Measurements from ENCODE around the gene TM4SF1. TPM values are rescaled to one million over a fixed set of nuclear protein-coding genes. Genes with fewer than 3 reads are reported as not detected.
"Not testable (repeated sequence)": the region's sequence is repeated elsewhere in the genome, so short reads cannot be mapped to it uniquely, and the experiment has no call there.

The TM4SF1 gene
- total RNA-seq, 1 donor from 2014 or later: 0.26 TPM

DNA sequence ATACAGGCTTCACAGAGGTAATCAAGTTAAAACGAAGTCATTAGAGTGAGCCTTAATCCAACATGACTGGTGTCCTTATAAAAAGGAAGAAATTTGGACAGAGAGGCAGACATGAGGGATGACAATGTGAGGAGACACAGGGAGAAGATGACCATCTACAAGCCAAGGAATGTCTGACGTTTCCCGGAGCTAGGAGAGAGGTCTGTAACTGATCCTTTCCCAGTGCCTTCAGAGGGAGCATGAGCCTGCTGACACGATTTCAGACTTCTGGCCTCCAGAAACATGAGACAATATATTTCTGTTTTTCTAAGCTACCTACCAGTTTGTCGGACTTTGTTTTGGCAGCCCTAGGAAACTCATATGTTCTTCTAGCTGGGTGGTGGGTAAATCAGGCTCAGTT is 15.1 kb downstream of the TM4SF1 start:
- H3K27ac Mint-ChIP-seq: no peak overlapping the region

GRCh38 chr3:149356630-149357029 is 20.8 kb downstream of the TM4SF1 start:
- Mint-ChIP-seq H3K4me3 (no peak overlapping the region), H3K36me3 (ENCODE audit: low read depth) (no peaks in the 10 kb centered on the region), H3K4me1 (no peaks in the 10 kb centered on the region), H3K9me3 (no peaks in the 10 kb centered on the region), H3K27ac (no peak overlapping the region), H3K27me3 (peaks cover 21% of the 10 kb centered on the region)
- intact Hi-C loops (cut with micrococcal nuclease): no loop called here
- no peak for DNase-seq

More for the DNA sequence above, 15.1 kb downstream of the TM4SF1 start:
- no peaks in the 10 kb centered on the region for H3K36me3 Mint-ChIP-seq (ENCODE audit: low read depth)
- intact Hi-C loops (cut with micrococcal nuclease): no loop called here
- H3K4me3 Mint-ChIP-seq: no peak overlapping the region
- H3K27me3 Mint-ChIP-seq: peaks cover 18% of the 10 kb centered on the region
- no peaks in the 10 kb centered on the region for H3K9me3 Mint-ChIP-seq
- H3K4me1 Mint-ChIP-seq: peaks cover 5% of the 10 kb centered on the region
- DNase-seq: no peak

DNA sequence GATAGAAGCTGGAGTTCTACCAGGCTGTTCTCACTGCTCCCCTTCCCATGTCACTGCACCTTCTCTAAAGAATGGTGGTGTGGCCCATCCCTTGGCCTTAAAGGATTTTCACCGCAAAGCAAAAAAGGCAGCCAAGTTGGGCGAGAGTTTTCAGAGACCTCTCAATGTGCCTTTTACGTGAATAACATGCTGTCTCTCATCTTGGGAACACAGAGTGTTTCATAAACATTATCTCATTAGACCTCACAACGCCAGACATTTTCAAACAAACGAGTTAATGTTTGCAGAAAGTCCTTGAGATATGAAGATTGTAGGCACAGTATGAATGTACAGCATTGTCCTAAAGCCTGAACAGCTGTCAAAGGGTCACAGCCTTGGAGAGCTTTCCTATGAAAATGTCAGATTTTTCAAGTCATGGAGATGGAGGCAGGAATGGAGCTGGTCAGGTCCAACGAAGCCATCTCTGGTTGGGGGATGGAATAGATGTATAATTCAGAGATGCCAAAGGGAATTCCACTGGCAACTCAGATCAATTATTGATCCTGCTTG is 21.3 kb downstream of the TM4SF1 start:
- no peak for DNase-seq
- Mint-ChIP-seq H3K4me3 (no peak overlapping the region), H3K27me3 (peaks cover 22% of the 10 kb centered on the region), H3K4me1 (no peaks in the 10 kb centered on the region), H3K27ac (no peak overlapping the region), H3K36me3 (ENCODE audit: low read depth) (no peaks in the 10 kb centered on the region), H3K9me3 (no peaks in the 10 kb centered on the region)
- intact Hi-C loops (cut with micrococcal nuclease): no loop called here

DNA sequence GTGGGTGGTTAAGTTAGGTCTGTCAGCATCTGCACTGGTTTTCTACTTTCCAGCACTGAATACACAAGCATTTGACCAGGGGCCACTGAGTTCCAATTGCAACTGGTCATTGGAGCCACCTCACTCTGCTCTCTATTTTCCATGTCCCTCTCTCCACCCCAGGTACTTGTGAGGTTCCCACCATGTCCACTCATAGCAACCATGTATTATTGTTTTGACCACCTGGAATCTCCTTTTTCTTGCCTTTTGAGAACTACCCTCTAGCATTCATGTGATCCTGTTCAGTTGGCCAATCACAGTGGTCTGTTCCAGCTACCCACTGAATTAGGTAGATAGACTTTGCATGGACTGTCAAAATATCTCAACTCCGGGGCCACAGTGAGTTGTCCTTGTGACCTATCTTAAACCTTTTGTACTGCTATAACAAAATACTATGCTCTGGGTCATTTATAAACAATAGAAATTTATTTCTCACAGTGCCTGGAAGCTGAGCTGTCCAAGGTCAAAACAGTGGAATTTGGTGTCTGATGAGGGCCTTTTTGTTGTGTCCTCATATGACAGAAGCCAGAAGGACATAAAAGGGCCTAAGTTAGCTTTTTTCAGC is 23.8 kb downstream of the TM4SF1 start:
- H3K27me3 Mint-ChIP-seq: peaks cover 28% of the 10 kb centered on the region
- H3K9me3 Mint-ChIP-seq: no peaks in the 10 kb centered on the region
- intact Hi-C loops (cut with micrococcal nuclease): loop anchor here (2.0 to 5.0 kb wide), 2 partner anchors 127 to 231 kb away; no protein-coding TSS in a partner anchor
- no peak for DNase-seq
- H3K36me3 Mint-ChIP-seq (ENCODE audit: low read depth): no peaks in the 10 kb centered on the region
- H3K4me3 Mint-ChIP-seq: no peak overlapping the region
- H3K27ac Mint-ChIP-seq: no peak overlapping the region
- H3K4me1 Mint-ChIP-seq: no peaks in the 10 kb centered on the region

- intact Hi-C loops (cut with micrococcal nuclease): loop anchor here (2.0 to 5.0 kb wide), 2 partner anchors 128 to 230 kb away; no protein-coding TSS in a partner anchor
- Mint-ChIP-seq H3K9me3 (no peaks in the 10 kb centered on the region), H3K27me3 (peaks cover 28% of the 10 kb centered on the region)
These were observed 24.9 kb downstream of the TM4SF1 start for GRCh38 chr3:149352556-149352955.

GRCh38 chr3:149343951-149344350 is 33.5 kb downstream of the TM4SF1 start:
- no peak for DNase-seq
- H3K27ac Mint-ChIP-seq: no peak overlapping the region
- peaks cover 25% of the 10 kb centered on the region for H3K27me3 Mint-ChIP-seq
- no peaks in the 10 kb centered on the region for H3K9me3 Mint-ChIP-seq
- intact Hi-C loops (cut with micrococcal nuclease): no loop called here
- no peaks in the 10 kb centered on the region for H3K36me3 Mint-ChIP-seq (ENCODE audit: low read depth)
- no peak overlapping the region for H3K4me3 Mint-ChIP-seq
- peaks cover 3% of the 10 kb centered on the region for H3K4me1 Mint-ChIP-seq

More at GRCh38 chr3:149352556-149352955, 24.9 kb downstream of the TM4SF1 start:
- H3K4me3 Mint-ChIP-seq: no peak overlapping the region
- DNase-seq: peak; percentile 73
- H3K36me3 Mint-ChIP-seq (ENCODE audit: low read depth): no peaks in the 10 kb centered on the region
- no peaks in the 10 kb centered on the region for H3K4me1 Mint-ChIP-seq
- H3K27ac Mint-ChIP-seq: no peak overlapping the region

DNA sequence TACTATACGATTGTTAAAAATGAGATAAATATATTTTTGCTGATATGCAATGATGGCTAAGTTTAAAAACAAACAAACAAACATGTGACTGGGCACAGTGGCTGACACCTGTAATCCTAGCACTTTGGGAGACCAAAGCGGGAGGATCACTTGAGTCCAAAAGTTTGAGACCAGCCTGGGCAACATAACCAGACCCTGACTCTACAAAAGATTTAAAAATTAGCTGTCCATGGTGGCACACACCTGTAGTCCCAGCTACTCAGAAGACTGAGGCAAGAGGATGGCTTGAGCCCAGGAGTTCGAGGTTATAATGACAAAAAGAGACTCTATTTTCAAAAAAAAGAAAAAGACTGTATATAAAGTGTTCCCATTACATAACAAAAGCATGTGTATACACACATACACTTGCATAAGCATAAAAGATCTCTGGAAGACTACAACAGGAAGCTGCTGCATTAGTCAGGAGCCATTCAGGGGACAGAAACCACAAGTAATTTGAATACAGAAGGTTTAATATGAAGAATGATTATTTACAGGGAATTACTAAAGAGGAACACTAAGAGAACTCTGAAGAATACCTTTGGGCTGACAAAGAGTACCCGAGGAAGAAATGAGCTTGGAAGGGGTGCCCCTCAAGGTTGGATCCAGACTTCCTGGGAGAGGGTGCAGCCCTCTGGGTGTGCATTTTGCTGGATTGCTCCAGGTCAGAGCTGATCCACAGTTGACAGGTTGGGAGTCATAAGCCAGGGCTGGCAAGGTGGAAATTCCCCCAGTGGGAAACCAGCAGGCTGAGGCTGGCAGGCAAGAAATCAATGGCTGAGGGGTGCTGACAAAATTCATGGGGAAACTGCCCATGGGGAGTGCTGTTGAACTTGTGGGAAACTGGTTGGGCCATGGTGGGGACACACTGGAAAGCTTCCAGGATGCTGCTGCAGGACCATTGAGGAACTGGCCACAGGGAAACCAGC is 34.8 kb downstream of the TM4SF1 start:
- Mint-ChIP-seq H3K36me3 (ENCODE audit: low read depth) (no peaks in the 10 kb centered on the region), H3K4me3 (no peak overlapping the region), H3K27me3 (peaks cover 21% of the 10 kb centered on the region), H3K4me1 (peaks cover 3% of the 10 kb centered on the region), H3K27ac (no peak overlapping the region), H3K9me3 (no peaks in the 10 kb centered on the region)
- DNase-seq: no peak
- intact Hi-C loops (cut with micrococcal nuclease): no loop called here

DNA sequence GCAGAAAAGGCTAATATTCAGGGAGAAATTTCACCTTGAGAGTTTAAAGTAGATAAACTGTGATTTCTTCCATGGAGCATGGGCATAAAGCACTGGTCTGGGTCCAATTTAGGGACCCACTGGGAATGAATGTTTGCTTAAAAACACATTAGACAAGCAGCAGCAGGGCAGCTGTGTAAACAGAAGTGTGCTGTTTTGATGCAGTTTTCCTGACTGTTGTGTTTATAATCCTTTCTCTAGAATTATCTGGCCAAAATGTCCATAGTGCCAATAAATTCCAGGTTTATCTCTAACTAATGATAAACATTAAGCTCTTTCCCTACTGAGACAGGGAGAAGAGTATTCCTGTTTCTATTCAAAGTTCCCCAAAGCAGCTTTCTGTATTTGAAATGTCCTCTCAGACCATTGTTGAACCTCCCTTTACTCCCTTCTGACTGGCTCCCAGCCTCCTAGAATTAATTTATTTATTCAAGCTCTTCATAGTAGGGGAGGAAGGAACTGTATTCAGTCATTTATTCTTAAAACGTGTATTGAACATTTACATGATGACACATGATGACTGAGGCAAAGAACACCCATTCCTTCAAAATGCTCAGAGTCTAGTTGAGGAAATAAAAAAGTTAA is 37.0 kb downstream of the TM4SF1 start:
- H3K27ac Mint-ChIP-seq: no peak overlapping the region
- peaks cover 15% of the 10 kb centered on the region for H3K27me3 Mint-ChIP-seq
- DNase-seq: no peak
- peaks cover 3% of the 10 kb centered on the region for H3K4me1 Mint-ChIP-seq
- H3K9me3 Mint-ChIP-seq: no peaks in the 10 kb centered on the region
- no peaks in the 10 kb centered on the region for H3K36me3 Mint-ChIP-seq (ENCODE audit: low read depth)
- intact Hi-C loops (cut with micrococcal nuclease): no loop called here
- H3K4me3 Mint-ChIP-seq: no peak overlapping the region

GRCh38 chr3:149339931-149340309 is 37.5 kb downstream of the TM4SF1 start:
- Mint-ChIP-seq H3K27me3 (peaks cover 15% of the 10 kb centered on the region), H3K36me3 (ENCODE audit: low read depth) (no peaks in the 10 kb centered on the region), H3K27ac (no peak overlapping the region), H3K4me3 (no peak overlapping the region), H3K9me3 (no peaks in the 10 kb centered on the region), H3K4me1 (peaks cover 3% of the 10 kb centered on the region)
- no peak for DNase-seq
- intact Hi-C loops (cut with micrococcal nuclease): no loop called here

- H3K27me3 Mint-ChIP-seq: peaks cover 18% of the 10 kb centered on the region
- H3K4me3 Mint-ChIP-seq; H3K4me1 Mint-ChIP-seq; DNase-seq; H3K36me3 Mint-ChIP-seq (ENCODE audit: low read depth); H3K27ac Mint-ChIP-seq; intact Hi-C loops (cut with micrococcal nuclease); H3K9me3 Mint-ChIP-seq: not testable (repeated sequence)
These were observed 40.0 kb downstream of the TM4SF1 start for GRCh38 chr3:149337486-149337885.

DNA sequence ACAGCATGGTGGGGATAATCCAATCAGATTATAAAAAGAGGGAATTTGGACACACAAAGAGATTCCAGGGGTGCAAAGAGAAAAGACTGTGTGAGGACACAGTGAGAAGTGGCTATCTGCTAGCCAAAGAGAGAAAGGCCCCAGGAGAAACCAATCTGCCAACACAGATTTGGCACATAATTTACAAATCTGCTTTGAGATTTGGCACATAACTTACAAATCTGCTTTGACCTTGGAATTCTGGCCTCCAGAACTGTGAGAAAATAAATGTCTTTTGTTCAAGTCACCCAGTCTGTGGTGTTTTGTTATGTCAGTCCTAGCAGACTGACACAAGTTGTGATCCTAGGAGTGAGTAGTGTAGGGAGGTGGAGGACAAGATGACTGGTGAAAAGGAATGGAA is 40.5 kb downstream of the TM4SF1 start:
- Mint-ChIP-seq H3K4me1 (peaks cover 3% of the 10 kb centered on the region), H3K36me3 (ENCODE audit: low read depth) (no peaks in the 10 kb centered on the region), H3K4me3 (no peak overlapping the region), H3K27ac (no peak overlapping the region), H3K9me3 (no peaks in the 10 kb centered on the region), H3K27me3 (peaks cover 18% of the 10 kb centered on the region)
- intact Hi-C loops (cut with micrococcal nuclease): no loop called here
- no peak for DNase-seq

DNA sequence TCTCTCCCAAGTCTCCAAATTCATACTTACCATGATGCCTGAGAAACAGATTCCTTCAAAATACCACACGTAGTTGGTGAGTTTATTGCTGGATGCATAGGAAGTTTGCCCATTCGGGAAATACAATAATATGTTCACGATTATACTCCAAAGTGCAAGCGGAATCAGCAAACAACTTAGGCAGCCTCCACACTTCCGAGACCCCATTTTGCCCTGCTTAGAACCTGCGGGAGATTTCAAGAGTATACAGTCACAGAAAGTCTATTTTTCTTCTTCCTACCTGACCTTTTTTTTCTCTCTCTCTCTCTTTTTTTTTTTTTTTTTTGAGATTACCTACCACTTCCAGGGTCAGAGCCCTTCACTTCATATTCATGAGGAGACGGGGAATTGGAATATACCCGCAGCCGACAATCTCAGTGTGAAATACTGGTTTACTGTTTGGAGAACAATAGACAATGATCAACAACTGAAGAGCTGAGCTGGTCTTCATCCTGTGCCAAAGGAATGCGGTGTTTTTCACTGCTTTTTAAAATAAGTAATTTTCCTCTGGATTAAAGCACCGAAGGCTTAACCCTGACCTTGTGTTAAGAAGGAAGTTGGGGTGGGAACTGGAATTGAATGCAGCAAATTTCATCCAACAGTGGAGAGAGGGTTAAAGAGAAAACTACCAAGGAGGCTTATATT is 44.1 kb downstream of the TM4SF1 start, which contains the start of gene TM4SF18:
Gene TM4SF18, minus strand, starts transcription at position 461 of the 684 bp plus-strand sequence. Its CDS starts 254 bp downstream, at position 207.
- peak; percentile 8 for DNase-seq
- Mint-ChIP-seq H3K36me3 (ENCODE audit: low read depth) (no peaks in the 10 kb centered on the region), H3K4me3 (no peak within 1 kb of the TSS), H3K4me1 (no peaks in the 10 kb centered on the region), H3K27me3 (peaks cover 21% of the 10 kb centered on the region), H3K9me3 (no peaks in the 10 kb centered on the region), H3K27ac (no peak within 1 kb of the TSS)
- intact Hi-C loops (cut with micrococcal nuclease): no loop called here

GRCh38 chr3:149332771-149333170 is 44.7 kb downstream of the TM4SF1 start:
- no peaks in the 10 kb centered on the region for H3K36me3 Mint-ChIP-seq (ENCODE audit: low read depth)
- no peak overlapping the region for H3K27ac Mint-ChIP-seq
- intact Hi-C loops (cut with micrococcal nuclease): no loop called here
- H3K9me3 Mint-ChIP-seq: no peaks in the 10 kb centered on the region
- H3K4me3 Mint-ChIP-seq: no peak overlapping the region
- DNase-seq: peak; percentile 36
- H3K27me3 Mint-ChIP-seq: peaks cover 19% of the 10 kb centered on the region
- no peaks in the 10 kb centered on the region for H3K4me1 Mint-ChIP-seq
